Choroid plexus epithelial cell (primary cell): ENCODE measurements around the gene KDM4C.

Source experiments
- DNase-seq: peaks from one replicate; pipeline ENCODE4 v3.0.0-alpha.2; 2010; ENCODE audit warnings: low read depth
- H3K4me3 ChIP-seq: 2 replicates; pipeline ENCODE4 v1.5.1; 2011; ENCODE audit warnings: low read depth, mild to moderate bottlenecking, control low read depth, low read length, moderate library complexity
- CTCF ChIP-seq: conservative IDR thresholded peaks from 2 replicates; pipeline ENCODE4 v1.5.1; 2011; ENCODE audit warnings: low read depth, mild to moderate bottlenecking, control low read depth, inconsistent platforms, low read length, moderate library complexity

KDM4C gene

GRCh38 chr9:6902423-6902822 is 144.7 kb downstream of the KDM4C start:
- H3K4me3 ChIP-seq = no peak overlapping the region
- DNase-seq = peak; percentile 33
- TF ChIP-seq CTCF = no peak

DNA sequence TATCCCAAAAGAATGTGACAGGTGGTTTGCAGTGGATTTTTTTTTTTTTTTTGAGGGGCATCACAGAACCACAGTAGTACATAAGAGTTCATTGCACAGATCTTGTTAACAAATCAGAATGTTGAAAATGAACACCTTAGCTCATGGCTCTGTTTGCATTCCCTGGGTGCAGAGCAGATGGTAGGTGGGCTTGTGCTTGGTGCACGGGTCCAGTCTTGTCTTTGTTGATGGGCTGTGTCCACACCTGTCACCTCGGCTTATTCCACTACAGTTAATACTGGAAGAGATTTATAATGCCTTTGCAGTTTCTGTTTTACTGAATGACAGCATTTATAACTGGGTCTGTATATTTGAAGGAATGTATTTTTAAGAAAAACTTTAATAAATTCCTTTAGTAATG is 146.6 kb downstream of the KDM4C start:
- no peak for DNase-seq
- no peak for TF ChIP-seq CTCF
- H3K4me3 ChIP-seq = no peak overlapping the region

DNA sequence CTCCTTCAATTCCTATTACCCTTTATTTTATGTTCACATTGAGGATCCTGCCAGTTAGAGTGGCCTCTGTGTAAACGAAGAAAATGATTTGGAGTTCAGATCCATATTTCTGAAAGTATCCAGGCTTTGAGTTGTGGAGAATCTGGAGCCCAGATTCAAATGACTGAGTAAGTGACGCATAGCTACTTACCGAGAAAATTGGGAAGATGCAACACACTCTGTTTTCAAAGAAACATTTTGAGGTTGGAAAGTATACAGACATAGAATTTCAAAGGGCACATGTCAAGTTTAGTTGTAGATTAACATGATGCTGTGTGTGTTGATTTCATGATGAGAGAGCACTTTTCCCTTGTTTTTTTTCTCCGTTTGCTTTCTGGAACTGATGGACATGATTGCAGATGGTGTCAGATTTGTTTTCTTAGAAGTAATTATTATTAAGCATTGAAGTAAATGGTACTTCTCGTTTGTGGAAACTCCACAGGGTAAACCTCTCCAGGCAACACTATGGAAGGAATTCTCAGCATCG is 148.1 kb downstream of the KDM4C start:
- DNase-seq = no peak
- no peak overlapping the region for H3K4me3 ChIP-seq
- TF ChIP-seq CTCF = no peak

GRCh38 chr9:6907772-6908381 is 150.1 kb downstream of the KDM4C start:
- TF ChIP-seq CTCF = peak; percentile 80
- H3K4me3 ChIP-seq = no peak overlapping the region
- peak; percentile 73 for DNase-seq

- DNase-seq = no peak
- H3K4me3 ChIP-seq = no peak overlapping the region
- TF ChIP-seq CTCF = no peak
These were observed 151.4 kb downstream of the KDM4C start for GRCh38 chr9:6909181-6909580.

- DNase-seq = peak; percentile 66
- peak; percentile 58 for TF ChIP-seq CTCF
- H3K4me3 ChIP-seq = no peak overlapping the region
These were observed 152.3 kb downstream of the KDM4C start for GRCh38 chr9:6910032-6910431.

DNA sequence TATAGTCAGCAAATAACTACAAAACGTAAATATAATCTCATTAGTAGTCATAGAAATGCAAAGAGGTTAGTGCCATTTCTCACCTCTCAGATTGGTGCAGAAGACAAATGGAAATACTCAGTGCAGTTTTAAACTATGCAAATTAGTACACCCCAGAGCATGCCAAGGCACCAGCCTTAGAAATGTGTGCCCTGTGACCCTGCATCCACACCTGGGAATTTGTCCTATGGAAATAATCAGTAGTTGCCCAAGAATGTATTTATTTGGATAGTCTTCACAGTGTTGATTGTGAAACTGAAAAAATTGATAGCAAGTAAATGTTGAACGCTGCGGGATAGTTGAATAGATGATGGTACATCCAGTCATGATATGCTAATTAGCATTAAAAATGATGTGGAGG is 152.7 kb downstream of the KDM4C start:
- DNase-seq = no peak
- no peak for TF ChIP-seq CTCF
- no peak overlapping the region for H3K4me3 ChIP-seq
